Panc1 (cell line): Measurements from ENCODE around the gene LRRC59.

ENCODE experiments used
- TCF7L2 ChIP-seq: IDR thresholded peaks from 2 replicates; pipeline ENCODE4 v1.6.1; 2011; ENCODE audit warnings: mild to moderate bottlenecking, low read depth, low read length, inconsistent platforms
- TF ChIP-seq, protein P1 (sequence below): fragments of 450-650 bp; IDR thresholded peaks from 2 replicates; pipeline ENCODE4 v1.5.1; 2017; ENCODE audit warnings: mild to moderate bottlenecking

DNA sequence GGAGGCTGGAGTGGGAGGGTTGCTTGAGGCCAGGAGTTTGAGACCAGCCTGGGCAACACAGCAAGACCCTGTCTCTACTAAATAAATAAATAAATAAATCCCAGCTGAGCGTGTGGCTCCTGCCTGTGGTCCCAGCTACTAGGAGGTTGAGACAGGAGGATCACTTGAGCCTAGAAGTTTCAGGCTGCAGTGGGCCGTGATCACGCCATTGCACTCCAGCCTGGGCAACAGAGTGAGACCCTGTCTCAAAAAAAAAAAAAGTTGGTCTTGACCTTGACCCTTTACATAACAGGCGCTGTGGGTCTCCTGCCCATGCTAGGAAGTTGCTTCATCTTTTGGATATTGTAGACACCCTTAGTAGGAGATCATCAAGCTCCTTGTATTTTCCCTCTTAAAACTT is 40.1 kb upstream of the LRRC59 start:
- no peak for TF ChIP-seq TCF7L2
- TF ChIP-seq, protein P1, sequence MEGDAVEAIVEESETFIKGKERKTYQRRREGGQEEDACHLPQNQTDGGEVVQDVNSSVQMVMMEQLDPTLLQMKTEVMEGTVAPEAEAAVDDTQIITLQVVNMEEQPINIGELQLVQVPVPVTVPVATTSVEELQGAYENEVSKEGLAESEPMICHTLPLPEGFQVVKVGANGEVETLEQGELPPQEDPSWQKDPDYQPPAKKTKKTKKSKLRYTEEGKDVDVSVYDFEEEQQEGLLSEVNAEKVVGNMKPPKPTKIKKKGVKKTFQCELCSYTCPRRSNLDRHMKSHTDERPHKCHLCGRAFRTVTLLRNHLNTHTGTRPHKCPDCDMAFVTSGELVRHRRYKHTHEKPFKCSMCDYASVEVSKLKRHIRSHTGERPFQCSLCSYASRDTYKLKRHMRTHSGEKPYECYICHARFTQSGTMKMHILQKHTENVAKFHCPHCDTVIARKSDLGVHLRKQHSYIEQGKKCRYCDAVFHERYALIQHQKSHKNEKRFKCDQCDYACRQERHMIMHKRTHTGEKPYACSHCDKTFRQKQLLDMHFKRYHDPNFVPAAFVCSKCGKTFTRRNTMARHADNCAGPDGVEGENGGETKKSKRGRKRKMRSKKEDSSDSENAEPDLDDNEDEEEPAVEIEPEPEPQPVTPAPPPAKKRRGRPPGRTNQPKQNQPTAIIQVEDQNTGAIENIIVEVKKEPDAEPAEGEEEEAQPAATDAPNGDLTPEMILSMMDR: no peak
